Muscle of leg (tissue), 11 donors: Measurements from ENCODE around the gene GRID1. TPM values are rescaled to one million over a fixed set of nuclear protein-coding genes. Genes with fewer than 3 reads are reported as not detected.

Experiments used
- DNase-seq: peaks from one replicate; pipeline ENCODE4 v3.0.0; 2013
- H3K27ac ChIP-seq: one replicate; pipeline ENCODE4 v1.5.1; 2013; ENCODE audit warnings: mild to moderate bottlenecking, low read length, control low read depth
- H3K27me3 ChIP-seq: one replicate; pipeline ENCODE4 v1.6.1; 2013; ENCODE audit warnings: low read length; ENCODE audit not compliant: control insufficient read depth, insufficient read depth
- H3K36me3 ChIP-seq: one replicate; pipeline ENCODE4 v1.6.1; 2013; ENCODE audit warnings: low read length; ENCODE audit not compliant: control insufficient read depth, insufficient read depth
- H3K4me1 ChIP-seq: one replicate; pipeline ENCODE4 v1.6.1; 2013; ENCODE audit warnings: low read length; ENCODE audit not compliant: control insufficient read depth, insufficient read depth
- H3K4me3 ChIP-seq: one replicate; pipeline ENCODE4 v1.5.1; 2013; ENCODE audit warnings: low read length, control low read depth
- H3K9me3 ChIP-seq: replicated peaks from 2 replicates; pipeline ENCODE4 v1.6.1; 2013; ENCODE audit warnings: low read depth, low read length; ENCODE audit not compliant: control insufficient read depth
- WGBS: methylation state at CpG from one replicate; pipeline ENCODE4 v1.1.5; 2013; ENCODE audit warnings: missing lambda C conversion rate; ENCODE audit not compliant: insufficient coverage; 5-methylcytosine and 5-hydroxymethylcytosine counted together
- polyA plus RNA-seq, 8 donors: library from polyadenylated mRNA; unstranded; fragments of 120-200 nt; gene quantifications; one replicate each; pipeline versions ENCODE4 v1.2.1 to v1.2.3, GENCODE V29; 2013; ENCODE audit warnings: inconsistent platforms in 1 of 8, low replicate concordance in 1 of 8; ENCODE audit not compliant: insufficient read length in 8 of 8, insufficient read depth in 1 of 8
- total RNA-seq: library from RNA; stranded (reverse); fragments of 120-200 nt; gene quantifications from one replicate; pipeline ENCODE4 v1.2.4, GENCODE V29; 2013

Gene GRID1
- total and polyA plus RNA-seq, 9 donors: 2.4 to 6.1 (median 3.1) TPM

DNA sequence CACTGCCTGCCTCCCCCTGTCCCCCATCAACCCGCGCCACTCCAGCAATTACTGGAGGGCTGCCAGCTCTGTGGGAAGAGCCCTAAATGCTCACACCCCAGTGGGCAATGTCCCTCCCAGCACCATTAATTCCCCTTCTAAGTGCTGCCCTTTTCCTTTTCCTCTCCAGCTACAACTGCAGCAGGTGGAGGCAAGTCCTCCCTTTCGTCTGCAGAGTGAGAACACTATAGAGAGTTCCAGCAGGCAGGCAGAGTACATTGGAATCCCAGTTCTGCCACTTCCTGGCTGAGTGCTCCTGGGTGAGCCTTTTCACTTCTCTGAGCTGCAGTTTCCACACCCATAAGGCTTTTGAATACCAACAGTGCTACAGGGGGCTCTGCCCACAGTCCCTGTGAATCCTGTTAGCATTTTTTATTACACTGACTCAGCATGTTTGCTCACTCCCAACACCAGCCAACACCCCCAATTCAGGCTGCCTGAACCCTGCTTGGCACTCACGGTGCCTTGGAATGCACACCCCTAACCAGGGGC, 447.0 kb downstream of the GRID1 start:
- H3K27ac ChIP-seq: no peak overlapping the region
- no peaks in the 10 kb centered on the region for H3K9me3 ChIP-seq
- peaks cover 34% of the 10 kb centered on the region for H3K4me1 ChIP-seq
- H3K4me3 ChIP-seq: no peak overlapping the region
- DNase-seq: no peak
- no peaks in the 10 kb centered on the region for H3K36me3 ChIP-seq
- 20% methylated on average over 4 of the region's 4 CpGs for WGBS
- peaks cover 2% of the 10 kb centered on the region for H3K27me3 ChIP-seq

DNA sequence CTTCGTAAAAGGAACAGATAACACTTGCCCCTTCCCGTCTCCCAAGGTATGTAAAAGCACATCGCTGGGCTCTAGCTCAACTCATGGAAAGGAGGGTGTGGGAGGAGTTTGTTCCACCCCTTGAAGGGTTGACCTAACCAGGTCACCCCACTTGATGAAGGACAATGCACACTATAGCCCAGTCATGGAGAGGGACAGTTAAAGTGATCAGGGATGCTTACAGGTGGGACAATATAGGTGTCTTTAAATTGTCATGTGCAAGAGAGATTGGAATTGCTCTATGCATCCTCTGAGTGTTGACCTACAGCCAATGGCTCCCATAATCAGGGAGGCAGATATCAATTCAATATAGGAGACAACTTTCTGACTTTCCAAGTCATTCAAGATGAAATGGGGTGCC, 448.2 kb downstream of the GRID1 start:
- H3K27me3 ChIP-seq: peaks cover 2% of the 10 kb centered on the region
- H3K36me3 ChIP-seq: no peaks in the 10 kb centered on the region
- 100% methylated on average over 1 of the region's 3 CpGs for WGBS
- peaks cover 34% of the 10 kb centered on the region for H3K4me1 ChIP-seq
- H3K9me3 ChIP-seq: no peaks in the 10 kb centered on the region
- no peak for DNase-seq
- no peak overlapping the region for H3K27ac ChIP-seq
- H3K4me3 ChIP-seq: no peak overlapping the region

DNA sequence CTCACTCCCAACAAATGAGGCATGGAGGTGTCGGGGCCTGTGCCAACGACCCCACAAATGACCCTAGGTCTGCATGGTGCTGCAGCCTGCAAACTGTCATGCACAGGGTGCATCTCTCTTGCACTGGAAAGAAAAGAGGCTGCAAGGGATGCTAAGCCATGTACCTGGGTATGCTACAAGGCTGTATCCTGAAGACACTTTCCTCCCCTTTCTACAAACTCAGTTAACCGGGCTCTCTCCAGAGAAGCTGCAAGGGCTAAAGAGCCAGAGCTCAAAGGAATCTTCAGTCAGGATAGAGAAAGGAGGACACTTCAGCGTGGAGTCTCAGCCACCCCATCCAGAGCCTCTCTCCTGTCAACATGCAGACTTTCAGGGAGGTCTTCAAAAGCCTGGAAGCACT, 449.0 kb downstream of the GRID1 start:
- Histone ChIP-seq H3K27me3 (peaks cover 2% of the 10 kb centered on the region), H3K36me3 (no peaks in the 10 kb centered on the region), H3K4me3 (no peak overlapping the region), H3K9me3 (no peaks in the 10 kb centered on the region), H3K27ac (no peak overlapping the region), H3K4me1 (peaks cover 30% of the 10 kb centered on the region)
- 75% methylated on average over 2 of the region's 4 CpGs for WGBS
- DNase-seq: no peak

DNA sequence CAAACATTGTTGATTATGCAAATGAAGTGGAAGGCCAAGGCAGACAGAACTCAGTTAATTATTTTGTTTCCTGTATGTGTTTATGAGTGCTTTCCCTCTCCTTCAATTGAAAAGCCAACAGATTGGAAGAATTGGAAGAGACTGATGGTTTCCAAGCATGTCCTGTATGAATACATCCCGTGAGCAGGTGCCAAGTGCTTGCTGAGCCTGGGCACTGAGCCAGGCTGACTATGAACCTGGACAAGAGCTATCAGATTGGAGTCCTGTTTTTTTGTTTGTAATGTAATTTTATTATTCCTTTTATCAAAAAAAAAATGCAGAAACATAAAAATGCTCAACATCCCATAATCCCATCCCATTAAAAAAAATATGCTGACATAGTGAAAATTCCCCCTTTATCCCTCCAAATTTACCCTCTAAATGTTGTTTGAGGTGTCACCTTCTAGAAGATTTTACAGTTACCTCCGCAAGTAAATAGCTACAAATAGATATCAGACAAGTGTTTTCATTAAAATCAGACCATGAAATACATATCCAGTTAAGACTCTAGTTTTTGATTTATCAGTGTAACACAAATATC, 449.5 kb downstream of the GRID1 start:
- Histone ChIP-seq H3K4me1 (peaks cover 26% of the 10 kb centered on the region), H3K27me3 (peaks cover 2% of the 10 kb centered on the region), H3K36me3 (no peaks in the 10 kb centered on the region), H3K9me3 (no peaks in the 10 kb centered on the region), H3K27ac (no peak overlapping the region), H3K4me3 (no peak overlapping the region)
- DNase-seq: peak; percentile 74
- WGBS: no CpG with 5 or more reads among the region's 2 CpGs

DNA sequence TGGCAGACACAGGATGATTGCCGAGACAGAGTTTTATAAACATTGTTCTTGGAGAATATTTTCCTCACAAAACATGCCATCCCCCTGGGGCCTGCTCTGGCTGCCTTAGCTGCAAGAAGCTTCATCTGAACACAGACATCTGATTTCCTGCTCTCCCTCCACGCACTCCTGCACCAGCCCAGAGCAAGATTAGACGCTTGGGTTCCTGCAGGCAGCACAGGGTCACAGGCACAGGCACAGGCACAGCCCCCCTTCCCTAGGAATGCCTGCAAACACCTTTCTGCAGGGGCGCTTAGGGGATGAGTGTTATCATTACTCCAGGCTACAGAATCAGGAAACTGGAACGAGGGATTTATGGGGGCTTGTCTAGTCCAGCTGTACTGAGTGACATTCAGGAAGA, 450.3 kb downstream of the GRID1 start:
- no peak overlapping the region for H3K27ac ChIP-seq
- DNase-seq: peak; percentile 85

DNA sequence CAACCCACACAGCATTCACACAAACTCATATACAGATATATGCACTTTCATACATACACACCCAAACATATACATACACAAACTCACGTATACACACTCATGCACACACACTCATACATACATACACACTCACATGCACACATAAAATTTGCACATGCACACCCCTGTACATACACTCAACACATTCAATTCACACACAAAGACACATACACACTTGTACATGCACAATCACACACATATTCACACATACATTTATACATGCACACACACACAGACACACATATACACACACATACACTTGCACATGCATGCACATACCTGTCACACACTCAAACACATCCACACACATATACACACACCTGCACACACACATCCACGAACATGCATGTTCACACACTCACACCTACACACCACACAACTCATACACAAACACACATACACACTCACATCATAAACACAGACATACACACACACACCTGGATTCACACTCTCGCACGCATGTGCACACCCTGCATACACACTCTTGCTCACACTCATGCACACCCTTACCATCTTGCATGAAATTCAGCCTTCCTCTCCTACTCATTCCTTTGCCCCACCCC, 451.2 kb downstream of the GRID1 start:
- Histone ChIP-seq H3K27me3 (peaks cover 2% of the 10 kb centered on the region), H3K36me3 (no peaks in the 10 kb centered on the region), H3K4me1 (peaks cover 19% of the 10 kb centered on the region), H3K4me3 (no peak overlapping the region), H3K9me3 (no peaks in the 10 kb centered on the region), H3K27ac (no peak overlapping the region)
- DNase-seq: no peak
- WGBS: 95% methylated on average over 4 of the region's 4 CpGs

More for the DNA sequence above, 450.3 kb downstream of the GRID1 start:
- H3K4me1 ChIP-seq: peaks cover 22% of the 10 kb centered on the region
- H3K4me3 ChIP-seq: no peak overlapping the region
- WGBS: 17% methylated on average over 1 of the region's 5 CpGs
- no peaks in the 10 kb centered on the region for H3K9me3 ChIP-seq
- peaks cover 2% of the 10 kb centered on the region for H3K27me3 ChIP-seq
- H3K36me3 ChIP-seq: no peaks in the 10 kb centered on the region

DNA sequence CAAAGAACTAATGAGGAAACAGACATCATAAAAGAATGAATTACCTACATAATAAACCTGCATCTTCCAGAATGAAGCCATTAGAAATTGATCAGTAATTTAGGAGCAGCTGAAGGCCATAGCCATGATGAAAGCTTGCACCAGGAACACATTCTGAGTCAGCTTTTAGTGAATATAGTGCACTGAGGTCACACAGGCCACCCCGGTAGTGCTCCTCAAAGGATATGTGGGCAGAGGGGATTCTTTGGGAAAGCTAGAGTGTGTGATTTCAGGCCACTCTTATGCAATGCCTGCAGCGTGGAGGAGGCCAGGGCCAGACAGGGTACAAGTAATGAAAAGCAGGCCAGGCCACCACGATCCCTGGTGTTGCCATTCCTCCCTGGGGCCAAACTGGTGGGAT, 451.9 kb downstream of the GRID1 start:
- no peaks in the 10 kb centered on the region for H3K9me3 ChIP-seq
- WGBS: 92% methylated on average over 2 of the region's 3 CpGs
- no peak overlapping the region for H3K27ac ChIP-seq
- no peak overlapping the region for H3K4me3 ChIP-seq
- H3K36me3 ChIP-seq: no peaks in the 10 kb centered on the region
- H3K27me3 ChIP-seq: peaks cover 2% of the 10 kb centered on the region
- no peak for DNase-seq
- peaks cover 15% of the 10 kb centered on the region for H3K4me1 ChIP-seq

DNA sequence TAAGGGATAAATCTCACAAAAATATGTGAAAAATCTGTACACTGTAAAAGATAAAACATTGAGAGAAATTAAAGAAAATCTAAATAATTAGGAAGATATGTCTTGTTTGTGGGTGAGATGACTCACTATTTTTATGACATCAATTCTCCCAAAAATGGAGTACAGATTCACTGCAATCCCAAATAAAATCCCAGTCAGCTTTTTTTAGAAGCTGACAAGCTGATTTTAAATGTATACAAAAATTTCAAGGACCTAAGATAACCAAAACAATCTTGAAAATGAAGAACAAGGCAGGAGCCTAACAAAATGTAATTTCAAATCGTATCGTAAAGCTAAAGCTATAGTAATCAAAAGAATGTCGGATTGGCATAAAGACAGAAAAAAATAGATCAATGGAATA, 458.1 kb downstream of the GRID1 start:
- WGBS: no CpG with 5 or more reads among the region's 3 CpGs
- H3K4me3 ChIP-seq: no peak overlapping the region
- H3K27ac ChIP-seq: no peak overlapping the region
- DNase-seq: no peak
- H3K4me1 ChIP-seq: no peaks in the 10 kb centered on the region
- H3K36me3 ChIP-seq: no peaks in the 10 kb centered on the region
- no peaks in the 10 kb centered on the region for H3K27me3 ChIP-seq
- no peaks in the 10 kb centered on the region for H3K9me3 ChIP-seq

DNA sequence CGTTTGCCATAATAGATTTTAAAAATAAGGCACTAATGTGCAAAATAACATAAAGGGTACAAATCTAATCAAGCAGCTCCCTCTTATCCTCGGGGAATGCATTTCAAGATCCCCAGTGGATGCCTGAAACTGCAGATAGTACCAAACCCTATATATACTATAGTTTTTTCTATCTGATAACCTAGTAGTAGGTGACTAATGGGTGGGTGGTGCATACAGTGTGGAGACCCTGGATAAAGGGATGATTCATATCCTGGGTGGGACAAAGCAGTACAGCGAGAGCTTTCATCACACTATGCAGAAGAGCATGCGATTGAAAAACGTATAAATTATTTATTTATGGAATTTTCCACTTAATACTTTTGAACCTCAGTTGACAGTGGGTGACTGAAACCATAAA, 464.5 kb downstream of the GRID1 start:
- no peak for DNase-seq
- Histone ChIP-seq H3K4me1 (no peaks in the 10 kb centered on the region), H3K36me3 (no peaks in the 10 kb centered on the region), H3K27ac (no peak overlapping the region), H3K4me3 (no peak overlapping the region), H3K27me3 (no peaks in the 10 kb centered on the region), H3K9me3 (no peaks in the 10 kb centered on the region)
- no CpG with 5 or more reads among the region's 5 CpGs for WGBS

DNA sequence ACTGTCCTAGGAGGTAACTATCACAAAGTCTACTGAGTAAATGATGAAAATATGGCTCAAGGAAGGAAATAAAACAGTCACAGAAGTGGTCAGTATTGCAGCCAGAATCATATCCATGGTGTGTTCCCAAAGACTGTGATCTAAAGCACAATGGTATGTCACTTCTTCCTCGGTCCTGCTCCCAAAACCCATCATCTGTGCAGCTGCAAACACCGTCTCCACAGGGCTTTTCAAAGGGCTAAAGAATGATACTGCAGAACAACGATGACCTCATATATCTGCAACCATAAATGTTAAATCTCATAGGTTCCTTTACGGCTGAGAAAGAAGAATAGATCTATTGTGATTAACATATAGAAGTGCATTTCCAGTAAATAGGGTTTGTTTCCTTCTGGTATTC, 465.0 kb downstream of the GRID1 start:
- no peak overlapping the region for H3K27ac ChIP-seq
- WGBS: 20% methylated on average over 1 of the region's 4 CpGs
- peak; percentile 82 for DNase-seq
- no peaks in the 10 kb centered on the region for H3K27me3 ChIP-seq
- H3K9me3 ChIP-seq: no peaks in the 10 kb centered on the region
- no peak overlapping the region for H3K4me3 ChIP-seq
- H3K36me3 ChIP-seq: no peaks in the 10 kb centered on the region
- H3K4me1 ChIP-seq: no peaks in the 10 kb centered on the region
